Frontal cortex (tissue), 4 donors: Measurements from ENCODE around the gene TSPAN14. TPM values are rescaled to one million over a fixed set of nuclear protein-coding genes. Genes with fewer than 3 reads are reported as not detected.
"Not testable (repeated sequence)": the region's sequence is repeated elsewhere in the genome, so short reads cannot be mapped to it uniquely, and the experiment has no call there.

Experiments
- DNase-seq, 2 donors: peaks; one replicate each; pipeline ENCODE4 v3.0.0; 2012; ENCODE audit warnings: low spot score in 2 of 2
- FAIRE-seq: peaks from 2 replicates; lab custom pipeline; 2012; peaks lifted over from hg19 to GRCh38; lab: Jason Lieb, UNC
- total RNA-seq: library from RNA; depleted of rRNA; stranded (reverse); fragments of >200 nt; gene quantifications from one replicate; pipeline ENCODE4 v1.2.3, GENCODE V29; 2014
- donor health status: control.
- donor health status: control.
- donor health status: control.

The TSPAN14 gene
- total RNA-seq, 1 donor from 2014 or later, result 17.9 TPM

DNA sequence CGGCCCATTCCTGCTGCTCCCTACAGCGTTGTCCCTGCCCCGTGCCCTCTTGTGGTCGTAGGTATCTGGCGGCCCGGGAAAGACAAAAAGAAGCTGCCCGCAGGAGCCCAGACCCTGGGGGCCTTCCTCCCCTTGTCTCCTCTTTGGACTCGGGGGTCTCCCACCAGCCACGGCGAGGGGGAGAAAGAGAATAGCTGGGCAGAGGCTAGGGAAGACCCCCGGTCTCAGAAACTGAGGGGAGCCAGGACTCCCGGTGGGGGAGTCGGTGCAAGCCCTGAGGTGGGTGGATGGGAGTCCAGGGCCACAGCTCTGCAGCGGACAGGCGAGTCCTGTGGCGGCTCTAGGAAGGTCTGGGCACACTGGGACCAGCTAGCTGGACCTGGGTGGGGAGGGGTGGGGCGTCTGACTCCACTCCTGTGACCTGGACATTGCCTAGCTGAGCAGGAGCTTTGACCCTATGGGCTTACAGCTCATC is 82.3 kb downstream of the TSPAN14 start:
- FAIRE-seq (no peak), DNase-seq (no peak)

GRCh38 chr10:80537086-80537735 is 83.1 kb downstream of the TSPAN14 start:
- no peak for DNase-seq
- FAIRE-seq, result no peak

DNA sequence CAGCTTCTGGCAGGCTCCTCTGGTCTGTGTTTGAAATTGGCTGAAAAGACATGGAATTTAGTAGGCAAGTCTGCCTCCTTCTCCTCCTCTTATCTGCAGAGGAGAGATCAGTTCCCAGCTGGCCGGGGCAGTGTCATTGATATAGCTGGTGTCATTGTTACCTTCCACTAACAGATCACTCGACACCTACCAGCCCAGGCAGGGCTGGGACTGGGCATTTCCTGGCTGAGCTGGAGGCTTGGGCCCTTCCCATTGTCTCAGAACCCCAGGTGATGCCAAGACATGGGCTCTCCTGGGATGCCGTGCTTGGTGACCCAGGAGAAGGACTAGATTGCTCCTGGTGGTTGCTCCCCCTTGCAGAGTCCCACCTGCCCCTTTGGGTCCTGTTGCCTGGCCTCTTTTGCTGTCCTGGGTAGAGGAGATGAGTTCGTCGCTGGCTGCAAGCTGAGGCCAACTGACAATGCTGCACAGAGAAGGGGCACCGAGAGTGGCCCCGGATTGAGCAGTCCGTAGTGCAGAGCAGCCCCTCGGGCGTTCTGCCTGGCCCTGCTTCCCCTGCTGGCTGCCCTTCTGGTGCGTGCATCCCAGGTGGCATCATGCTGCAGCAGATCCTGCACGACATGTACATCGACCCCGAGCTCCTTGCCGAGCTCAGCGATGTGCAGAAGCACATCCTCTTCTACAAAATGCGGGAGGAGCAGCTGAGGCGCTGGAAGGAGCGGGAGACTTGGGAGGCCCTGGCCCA is 83.8 kb downstream of the TSPAN14 start, which contains the start of gene SH2D4B:
Gene SH2D4B, plus strand, starts transcription at position 167 of the 745 bp plus-strand sequence. Its CDS starts 430 bp downstream, at position 597.
- FAIRE-seq (no peak), DNase-seq (no peak)

DNA sequence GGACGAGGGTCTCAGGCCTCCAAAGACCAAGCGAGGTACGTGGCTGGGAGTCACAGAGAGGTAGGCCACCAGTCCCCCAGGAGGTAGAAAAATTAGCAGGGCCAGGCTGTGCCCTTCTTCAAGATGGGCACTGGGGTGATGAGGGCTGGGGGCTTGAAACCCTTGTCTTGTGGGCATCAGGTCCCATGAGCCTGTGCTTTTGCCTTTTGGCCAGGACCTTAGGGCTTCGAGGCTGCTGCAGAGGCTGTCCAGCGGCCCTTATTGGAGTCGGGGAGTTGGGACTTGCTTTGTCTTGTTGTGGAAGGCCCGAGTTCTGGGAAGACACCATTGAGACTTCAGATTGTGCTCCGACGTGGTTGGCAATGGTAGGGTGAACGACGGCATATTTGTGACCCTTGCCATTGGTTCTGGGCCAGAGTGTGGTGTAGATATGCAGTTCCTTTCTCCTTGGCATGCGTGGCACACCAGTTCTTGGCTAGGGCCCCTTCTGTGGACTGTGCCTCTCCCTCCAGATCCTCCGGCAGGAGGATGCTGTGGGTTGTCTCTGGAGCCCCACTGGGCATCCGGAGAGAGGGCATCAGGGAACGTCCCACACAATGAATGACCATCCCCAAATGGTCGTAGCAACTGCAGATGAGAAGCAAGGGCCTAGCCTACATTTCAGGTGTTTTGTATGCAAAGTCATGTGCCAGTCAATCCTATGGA is 84.5 kb downstream of the TSPAN14 start:
- DNase-seq (no peak), FAIRE-seq (no peak)

DNA sequence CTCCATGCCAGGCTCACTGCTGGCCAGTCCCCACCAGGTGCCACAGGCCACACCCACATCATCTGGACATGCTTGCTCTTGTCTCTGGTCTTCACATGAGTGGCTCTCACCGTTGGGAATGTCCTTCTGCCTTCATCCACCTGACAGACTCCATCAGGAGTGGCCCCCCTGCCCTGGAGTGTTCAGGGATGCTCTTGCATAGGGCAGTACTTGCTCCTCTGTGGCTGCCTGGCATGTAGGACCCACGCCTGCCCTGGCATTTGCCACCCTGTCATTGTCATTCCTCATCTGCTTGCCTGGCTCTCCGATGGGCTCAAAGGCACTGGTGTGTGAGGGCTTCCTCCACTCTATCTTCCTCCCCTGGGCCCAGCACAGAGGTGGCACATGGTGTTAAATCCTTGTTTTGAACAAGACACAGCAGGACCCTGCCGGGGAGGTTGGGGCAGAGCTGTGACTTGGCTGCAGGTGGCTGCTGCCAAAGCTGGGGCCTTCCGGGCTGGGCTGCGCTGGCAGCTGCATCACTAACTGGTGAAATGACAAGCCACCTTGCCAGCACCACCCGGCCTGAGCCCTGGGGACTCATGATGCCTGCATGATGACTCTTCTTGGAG is 85.4 kb downstream of the TSPAN14 start:
- FAIRE-seq (no peak), DNase-seq (no peak)

DNA sequence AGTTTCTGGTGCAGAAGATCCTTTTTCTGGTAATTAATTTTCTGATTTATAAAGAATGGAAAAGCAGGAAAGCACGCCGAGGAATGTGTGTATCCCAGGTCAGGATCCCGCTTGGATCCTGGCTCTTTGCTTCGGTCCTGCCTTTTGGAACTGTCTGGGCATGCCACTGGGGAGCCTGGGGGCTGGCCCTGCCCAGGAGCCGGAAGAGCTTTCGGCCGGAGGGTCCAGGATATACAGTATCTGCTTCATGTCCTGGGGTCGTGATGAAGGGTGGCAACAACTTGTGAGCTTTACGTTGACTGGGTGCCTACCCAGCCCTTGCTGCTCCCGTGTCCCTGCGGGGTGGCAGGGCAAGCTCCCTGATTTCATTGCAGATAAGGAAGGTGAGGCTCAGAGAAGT is 86.0 kb downstream of the TSPAN14 start:
- FAIRE-seq (no peak), DNase-seq (no peak)

- FAIRE-seq, result no peak
- DNase-seq, result no peak
Observed at GRCh38 chr10:80540618-80540980, 86.5 kb downstream of the TSPAN14 start.

GRCh38 chr10:80540981-80541750 is 87.1 kb downstream of the TSPAN14 start:
- DNase-seq, result no peak
- no peak for FAIRE-seq

GRCh38 chr10:80542053-80542452 is 87.9 kb downstream of the TSPAN14 start:
- FAIRE-seq (no peak), DNase-seq (no peak)

GRCh38 chr10:80542652-80543318 is 88.7 kb downstream of the TSPAN14 start:
- DNase-seq (no peak), FAIRE-seq (no peak)

DNA sequence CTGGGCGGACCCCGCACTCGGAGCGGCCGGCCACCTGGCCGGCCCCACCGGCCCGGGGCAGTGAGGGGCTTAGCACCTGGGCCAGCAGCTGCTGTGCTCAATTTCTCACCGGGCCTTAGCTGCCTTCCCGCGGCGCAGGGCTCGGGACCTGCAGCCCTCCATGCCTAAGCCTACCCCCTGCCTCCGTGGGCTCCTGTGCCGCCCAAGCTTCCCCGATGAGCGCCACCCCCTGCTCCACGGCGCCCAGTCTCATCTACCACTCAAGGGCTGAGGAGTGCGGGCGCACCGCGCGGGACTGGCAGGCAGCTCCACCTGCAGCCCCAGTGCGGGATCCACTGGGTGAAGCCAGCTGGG is 89.2 kb downstream of the TSPAN14 start:
- not testable (repeated sequence) for FAIRE-seq, DNase-seq

DNA sequence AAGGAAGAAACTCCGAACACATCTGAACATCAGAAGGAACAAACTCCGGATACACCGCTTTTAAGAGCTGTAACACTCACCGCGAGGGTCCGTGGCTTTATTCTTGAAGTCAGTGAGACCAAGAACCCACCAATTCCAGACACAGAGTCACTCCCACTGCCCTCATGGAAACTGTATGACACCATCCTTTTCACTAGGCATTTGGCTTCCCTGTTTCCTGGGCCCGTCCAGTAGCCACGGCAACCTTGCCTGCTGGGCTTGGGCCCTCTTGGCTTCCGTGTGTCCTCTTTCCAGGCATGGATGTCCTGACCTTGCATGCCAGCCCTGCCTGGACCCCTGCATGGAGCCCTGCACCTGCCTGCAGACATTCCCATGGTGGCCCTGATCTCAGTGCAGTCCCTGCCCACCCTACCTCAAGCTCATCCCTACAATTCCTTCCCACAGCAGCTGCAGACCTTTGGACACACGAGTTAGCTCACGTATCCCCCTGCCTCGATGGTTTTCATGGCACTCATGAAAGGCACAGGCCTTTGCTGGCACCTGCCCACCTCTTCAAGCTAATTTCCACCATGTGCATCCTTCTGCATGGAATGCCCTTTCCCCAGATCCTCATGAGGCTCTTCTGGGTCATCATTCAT is 90.3 kb downstream of the TSPAN14 start:
- DNase-seq (no peak), FAIRE-seq (no peak)

- FAIRE-seq, result no peak
- DNase-seq, result no peak
Observed at GRCh38 chr10:80545258-80545881, 91.3 kb downstream of the TSPAN14 start.

DNA sequence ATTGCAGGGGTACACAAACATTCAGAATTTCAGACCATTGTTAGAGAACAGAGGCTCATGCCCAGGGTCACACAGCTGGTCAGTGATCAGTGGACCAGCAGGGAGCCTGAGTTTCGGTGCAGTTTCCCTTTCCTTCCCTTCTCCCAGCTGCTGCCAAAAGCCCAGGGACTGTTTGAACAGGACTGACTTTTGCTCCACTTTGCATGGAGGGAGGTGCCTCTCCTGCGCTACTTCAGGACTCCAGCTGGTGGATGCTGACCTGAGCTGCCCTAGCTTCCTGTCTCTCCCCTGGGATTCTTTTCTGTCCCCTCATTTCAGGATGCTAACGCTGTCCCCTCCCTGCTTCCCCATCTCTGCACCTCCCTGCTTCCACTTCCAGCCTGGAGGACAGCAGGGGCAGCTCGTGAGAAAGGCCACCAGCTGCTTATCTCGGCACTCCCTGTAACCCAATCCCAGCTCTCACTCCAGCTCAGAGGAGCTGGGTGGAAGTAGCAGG is 98.1 kb downstream of the TSPAN14 start:
- FAIRE-seq, result no peak

GRCh38 chr10:80553436-80553835 is 99.3 kb downstream of the TSPAN14 start:
- DNase-seq (no peak), FAIRE-seq (no peak)

More for the DNA sequence above, 98.1 kb downstream of the TSPAN14 start:
- DNase-seq, result no peak

GRCh38 chr10:80554050-80554449 is 99.9 kb downstream of the TSPAN14 start:
- DNase-seq, result no peak
- FAIRE-seq, result no peak

DNA sequence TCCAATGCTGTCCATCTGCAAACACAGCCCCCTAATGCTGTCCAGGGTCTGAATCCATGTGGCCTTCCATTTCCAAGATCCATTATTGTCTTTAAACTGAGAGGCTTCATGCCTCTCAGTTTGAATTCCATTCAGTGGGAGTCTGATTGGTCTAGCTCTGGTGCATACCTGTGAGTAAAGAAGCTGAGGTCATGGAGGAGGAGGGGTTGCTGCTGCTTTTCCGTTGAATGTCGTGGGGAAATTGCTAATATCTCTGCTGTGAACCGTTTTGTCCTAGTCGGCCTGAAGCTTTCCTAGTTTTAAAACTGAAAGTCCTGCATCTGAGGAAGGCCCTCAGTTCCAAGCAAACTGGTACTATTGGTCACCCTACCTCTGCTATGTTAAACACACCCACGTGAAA is 101.3 kb downstream of the TSPAN14 start:
- FAIRE-seq (no peak), DNase-seq (no peak)

GRCh38 chr10:80561950-80562349 is 107.8 kb downstream of the TSPAN14 start:
- no peak for DNase-seq
- no peak for FAIRE-seq
